Stimulated activated CD4-positive, alpha-beta T cell treated with anti-CD3 and anti-CD28 coated beads, Interleukin-2, amount 100 ng/mL, for 4 hours (primary cell): Measurements from ENCODE around the gene MALT1.
"Not testable (repeated sequence)": the region's sequence is repeated elsewhere in the genome, so short reads cannot be mapped to it uniquely, and the experiment has no call there.

Source experiments
- DNase-seq: peaks from one replicate; pipeline ENCODE4 v3.0.0-alpha.2; 2020; ENCODE audit warnings: low read depth

MALT1 gene

GRCh38 chr18:58772161-58772560 is 100.9 kb downstream of the MALT1 start:
- DNase-seq = no peak

- DNase-seq = no peak
Measured at GRCh38 chr18:58776084-58776483, 104.8 kb downstream of the MALT1 start.

DNA sequence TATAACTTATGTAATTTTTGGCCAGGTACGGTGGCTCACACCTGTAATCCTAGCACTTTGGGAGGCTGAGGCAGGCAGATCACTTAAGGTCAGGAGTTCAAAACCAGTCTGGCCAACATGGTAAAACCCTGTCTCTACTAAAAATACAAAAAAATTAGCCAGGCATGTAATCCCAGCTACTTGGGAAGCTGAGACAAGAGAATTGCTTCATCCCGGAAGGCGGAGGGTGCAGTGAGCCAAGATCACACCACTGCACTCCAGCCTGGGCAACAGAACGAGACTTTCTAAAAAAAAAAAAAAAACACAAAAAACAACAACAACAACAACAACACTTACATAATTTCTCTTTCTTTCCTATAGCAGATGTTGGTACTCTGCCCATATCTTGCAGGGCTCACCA is 105.3 kb downstream of the MALT1 start:
- DNase-seq = not testable (repeated sequence)

DNA sequence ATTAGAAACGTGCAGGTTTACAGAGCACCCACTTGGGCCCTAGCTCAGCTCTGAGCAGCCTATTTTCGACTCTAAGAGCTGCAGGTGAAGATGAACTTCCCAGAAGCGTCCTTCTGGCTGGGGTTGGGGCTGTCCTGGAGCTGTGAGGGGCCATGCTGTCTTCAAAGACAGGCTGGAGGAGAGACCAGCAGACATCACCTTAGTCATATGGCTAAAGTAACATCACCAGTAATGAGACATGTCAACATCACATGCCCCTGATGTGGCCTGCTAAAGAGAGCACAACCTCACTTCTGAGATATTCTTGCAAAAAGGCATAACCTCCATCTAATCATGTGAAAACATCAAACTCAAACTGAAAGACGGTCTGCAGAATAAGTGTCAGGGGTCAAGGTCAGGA is 106.2 kb downstream of the MALT1 start:
- DNase-seq = no peak

- DNase-seq = no peak
Measured at GRCh38 chr18:58779529-58779928, 108.3 kb downstream of the MALT1 start.

DNA sequence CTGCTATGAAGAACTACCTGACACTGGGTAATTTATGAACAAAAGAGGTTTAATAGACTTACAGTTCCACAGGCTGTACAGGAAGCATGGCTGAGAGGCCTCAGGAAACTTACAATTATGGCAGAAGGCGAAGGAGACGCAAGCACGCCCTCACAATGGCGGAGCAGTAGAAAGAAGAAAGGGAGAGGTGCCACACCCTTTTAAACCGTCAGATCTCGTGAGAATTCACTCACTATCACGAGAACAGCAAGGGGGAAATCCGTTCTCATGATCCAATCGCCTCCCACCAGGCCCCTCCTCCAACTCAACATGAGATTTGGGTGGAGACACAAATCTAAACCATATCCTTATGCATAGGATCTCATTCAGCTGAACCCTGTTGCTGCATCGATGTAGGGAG is 108.8 kb downstream of the MALT1 start:
- no peak for DNase-seq

DNA sequence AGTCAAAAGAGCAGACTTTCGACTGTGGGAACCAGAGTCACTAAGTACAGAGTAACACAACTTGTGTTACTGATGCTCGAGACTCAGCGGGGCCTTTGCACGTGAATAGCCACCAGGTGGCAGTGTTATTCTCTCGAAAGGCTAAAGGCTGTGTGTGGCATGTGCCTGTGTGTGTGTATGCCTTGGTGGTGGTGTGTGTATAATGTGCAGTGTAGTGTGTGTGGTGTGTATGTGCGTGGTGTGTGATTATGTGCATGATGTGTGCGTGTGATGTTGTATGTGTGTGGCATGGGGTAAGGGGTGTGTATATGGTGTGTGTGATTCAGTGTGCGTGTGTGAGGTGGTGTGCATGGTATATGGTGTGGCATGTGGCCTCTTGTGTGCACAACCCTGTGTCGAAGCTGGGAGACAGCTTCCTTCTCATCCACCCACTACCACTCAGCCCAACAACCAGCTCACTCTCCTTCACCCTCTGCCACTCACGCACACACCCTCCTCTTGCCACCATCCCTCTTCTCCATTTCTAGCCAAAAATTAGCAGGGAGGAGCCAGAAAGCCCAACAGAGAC is 110.4 kb downstream of the MALT1 start:
- peak; percentile 50 for DNase-seq

DNA sequence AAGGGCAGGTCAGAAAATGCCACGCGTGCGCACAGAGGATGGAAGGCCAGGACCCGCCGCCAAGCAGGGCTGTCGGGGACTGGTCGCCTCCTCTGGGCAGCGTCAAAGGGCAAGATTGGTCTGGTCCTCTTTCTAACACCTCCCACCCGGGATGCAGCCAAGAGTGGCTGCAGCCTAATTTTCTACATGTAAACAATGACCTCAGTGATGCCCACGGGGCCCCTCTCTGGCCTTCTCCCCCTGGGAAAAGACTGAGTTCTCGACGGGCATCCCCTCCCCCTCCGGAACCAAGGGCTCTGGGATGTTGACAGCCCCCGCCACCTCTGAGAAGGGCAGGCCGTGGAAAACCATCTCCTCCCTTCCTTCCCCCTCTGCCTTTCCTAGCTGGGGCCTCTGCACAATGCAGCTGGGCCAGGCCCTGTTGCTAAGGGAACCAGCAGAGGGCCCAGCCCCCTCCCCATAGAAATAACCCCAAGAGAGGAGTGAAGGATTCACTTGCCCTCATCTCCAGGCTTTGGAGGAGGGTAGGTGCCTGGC is 113.4 kb downstream of the MALT1 start:
- DNase-seq = no peak

- DNase-seq = no peak
Measured at GRCh38 chr18:58785171-58785805, 114.0 kb downstream of the MALT1 start.

GRCh38 chr18:58785870-58786269 is 114.6 kb downstream of the MALT1 start:
- no peak for DNase-seq

DNA sequence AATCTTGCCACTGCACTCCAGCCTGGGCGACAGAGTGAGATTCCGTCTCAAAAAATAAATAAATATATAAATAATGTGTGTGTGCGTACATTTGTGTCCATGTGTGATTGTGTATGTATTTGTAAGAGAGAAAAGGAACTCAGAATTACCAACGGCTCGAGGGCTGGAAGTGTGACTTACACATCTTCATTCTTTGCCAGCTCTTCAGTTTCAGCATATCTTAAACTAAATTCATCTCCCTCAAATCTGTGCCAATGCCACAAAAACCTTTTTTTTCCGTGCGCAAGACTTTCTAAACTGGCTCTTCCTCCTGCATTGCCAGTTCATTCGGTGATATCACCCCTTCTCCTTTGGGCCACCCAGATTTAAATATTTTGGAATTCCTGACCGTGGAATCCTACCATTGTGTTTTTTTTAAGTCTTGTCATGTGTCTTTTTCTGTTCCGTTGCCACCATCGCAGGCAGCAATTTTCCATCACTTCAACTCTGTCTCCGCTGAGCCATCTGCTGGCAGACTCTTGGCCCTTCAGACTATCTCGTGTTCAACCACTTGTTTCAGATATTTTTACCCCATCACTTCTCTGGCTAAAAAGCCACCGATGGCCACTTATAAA is 116.4 kb downstream of the MALT1 start:
- DNase-seq = no peak

GRCh38 chr18:58788470-58788869 is 117.2 kb downstream of the MALT1 start:
- no peak for DNase-seq

- no peak for DNase-seq
Measured at GRCh38 chr18:58788971-58789875, 118.0 kb downstream of the MALT1 start.

DNA sequence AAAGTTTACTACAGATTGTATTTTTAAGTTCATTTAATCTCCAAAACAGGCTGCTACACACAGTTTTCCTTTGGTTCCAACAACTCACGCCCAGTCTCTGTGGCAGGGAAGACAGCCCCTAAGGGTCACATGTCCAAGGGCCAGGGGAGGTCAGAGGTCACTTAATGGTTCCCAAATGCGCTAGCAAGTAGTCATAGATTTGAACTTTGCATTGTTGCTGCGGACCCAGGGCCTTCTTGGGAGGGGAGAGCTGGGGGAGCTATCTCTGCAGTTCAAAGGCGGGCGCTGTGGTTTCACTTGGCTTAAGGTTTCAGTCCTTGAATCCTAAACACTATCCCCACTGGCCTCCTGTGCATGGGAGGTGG is 118.6 kb downstream of the MALT1 start:
- DNase-seq = no peak

- no peak for DNase-seq
Measured at GRCh38 chr18:58792086-58792485, 120.8 kb downstream of the MALT1 start.

- DNase-seq = no peak
Measured at GRCh38 chr18:58793361-58793760, 122.1 kb downstream of the MALT1 start.

DNA sequence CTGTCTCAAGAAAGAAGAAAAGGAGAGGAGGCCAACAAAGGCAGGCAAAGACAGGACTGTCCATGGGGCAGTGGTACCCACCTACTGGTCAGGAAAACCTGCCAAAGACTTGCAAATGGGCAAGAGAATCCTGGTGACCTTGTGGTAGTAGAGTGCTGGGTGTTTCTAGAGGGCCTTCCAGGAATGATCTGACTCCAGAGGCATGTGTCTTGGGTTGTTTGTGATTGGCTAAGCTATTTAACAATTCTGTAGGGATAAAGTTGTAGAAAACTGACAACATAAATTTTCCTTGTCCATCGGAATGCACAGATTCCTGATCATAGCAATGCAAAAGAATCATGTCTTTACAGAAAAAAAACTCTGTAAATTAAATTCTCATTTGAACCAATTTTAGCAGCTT is 125.0 kb downstream of the MALT1 start:
- no peak for DNase-seq

DNA sequence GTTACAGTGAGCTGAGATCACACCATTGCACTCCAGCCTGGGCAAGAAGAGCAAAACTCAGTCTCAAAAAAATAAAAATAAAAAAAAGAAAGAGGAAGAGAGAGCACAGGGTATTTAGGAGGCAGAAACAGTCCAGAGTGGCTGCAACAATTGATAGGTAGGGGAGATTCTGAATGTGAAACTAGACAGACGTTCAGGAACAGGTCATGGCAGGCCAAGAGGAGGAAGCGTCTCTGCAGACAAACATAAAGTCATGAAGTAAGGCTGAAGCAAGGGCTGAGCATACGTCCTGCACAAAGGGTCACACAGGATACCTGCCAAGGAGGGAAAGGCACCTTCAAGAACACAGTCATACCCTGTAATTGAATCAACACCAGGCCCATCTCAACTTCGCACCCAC is 129.3 kb downstream of the MALT1 start:
- DNase-seq = no peak

GRCh38 chr18:58802959-58803358 is 131.7 kb downstream of the MALT1 start:
- DNase-seq = no peak

DNA sequence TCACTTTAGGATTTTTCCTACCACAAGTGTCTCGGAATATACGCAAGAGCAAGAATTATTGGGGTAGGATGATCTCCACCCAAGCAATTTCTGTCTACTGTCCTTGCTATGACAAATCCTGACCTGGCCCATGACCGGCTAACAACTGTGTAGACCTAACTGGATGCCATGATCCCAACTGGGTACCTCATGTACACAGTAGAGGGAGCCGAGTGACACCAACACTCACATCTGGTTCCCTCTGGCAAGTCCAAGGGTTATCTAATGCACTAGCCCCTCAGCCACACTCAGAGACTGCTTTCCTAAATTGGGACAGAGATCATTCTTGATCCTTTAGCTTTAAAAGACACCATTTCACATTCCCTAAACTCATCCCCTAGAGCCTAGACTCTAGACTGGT is 132.7 kb downstream of the MALT1 start:
- DNase-seq = no peak
